H1 (cell line): ENCODE measurements around the gene GIT1. TPM values are rescaled to one million over a fixed set of nuclear protein-coding genes. Genes with fewer than 3 reads are reported as not detected.

Source experiments
- CTCF ChIA-PET: fragments of 300-600 bp; sonication (Branson Sonifier 250); formaldehyde crosslinking; loops from one replicate; lab custom pipeline; 2021; ENCODE audit not compliant: partially characterized antibody; lab: Charles Lee
- POLR2A ChIA-PET: fragments of 300-600 bp; sonication (Branson Sonifier 250); formaldehyde crosslinking; loops from one replicate; lab custom pipeline; 2021; ENCODE audit warnings: inconsistent platforms; ENCODE audit not compliant: partially characterized antibody; lab: Charles Lee
- DNase-seq, 2 experiments: peaks; one replicate each; pipeline versions ENCODE4 v3.0.0 to v3.0.0-alpha.2; 2010 to 2022; ENCODE audit warnings: low spot score in 2 of 2, low read depth in 1 of 2, mixed read lengths in 1 of 2
- FAIRE-seq: peaks from 2 replicates; lab custom pipeline; 2011; peaks lifted over from hg19 to GRCh38; lab: Jason Lieb, UNC
- H2AFZ ChIP-seq: 2 replicates; pipeline ENCODE4 v1.8.1; 2012; ENCODE audit warnings: low read length, inconsistent platforms
- H2AK5ac ChIP-seq: 2 replicates; pipeline ENCODE4 v1.6.1; 2013; ENCODE audit warnings: low read depth, low read length
- H2BK120ac ChIP-seq: replicated peaks from 2 replicates; pipeline ENCODE3; 2013; ENCODE audit warnings: low read depth, low read length, inconsistent platforms
- H2BK12ac ChIP-seq: 2 replicates; pipeline ENCODE4 v1.6.1; 2013; ENCODE audit warnings: low read depth, low read length
- H2BK15ac ChIP-seq: 2 replicates; pipeline ENCODE4 v1.6.1; 2013; ENCODE audit warnings: low read length
- H2BK20ac ChIP-seq: 2 replicates; pipeline ENCODE4 v1.6.1; 2013; ENCODE audit warnings: low read length
- H2BK5ac ChIP-seq: 2 replicates; pipeline ENCODE4 v1.6.1; 2013; ENCODE audit warnings: low read depth, low read length
- H3K14ac ChIP-seq: 2 replicates; pipeline ENCODE4 v1.6.1; 2013; ENCODE audit warnings: inconsistent platforms; ENCODE audit not compliant: insufficient read length
- H3K18ac ChIP-seq: 2 replicates; pipeline ENCODE4 v1.6.1; 2013; ENCODE audit warnings: low read length; ENCODE audit errors: extremely low read depth
- H3K23ac ChIP-seq: 2 replicates; pipeline ENCODE4 v1.6.1; 2013; ENCODE audit warnings: inconsistent platforms; ENCODE audit not compliant: insufficient read length
- H3K23me2 ChIP-seq: 2 replicates; pipeline ENCODE4 v1.6.1; 2013; ENCODE audit warnings: low read depth, low read length
- H3K27ac ChIP-seq: 2 replicates; pipeline ENCODE4 v1.6.1; 2011; ENCODE audit warnings: low read depth, low read length, inconsistent platforms
- H3K27me3 ChIP-seq, 4 experiments: replicated peaks in 1 of 4; 1 replicate in 1 of 4; 2 replicates in 3 of 4; pipeline versions ENCODE4 v1.6.1 to v1.8.1; 2011 to 2013; ENCODE audit warnings: low read length in 3 of 4, mild to moderate bottlenecking in 3 of 4, inconsistent platforms in 2 of 4, mixed read lengths in 2 of 4, moderate library complexity in 1 of 4; ENCODE audit not compliant: control insufficient read depth in 3 of 4, insufficient read depth in 3 of 4; ENCODE audit errors: extremely low read depth in 1 of 4
- H3K36me3 ChIP-seq, 4 experiments: 2 replicates each; pipeline versions ENCODE4 v1.6.1 to v1.8.1; 2011 to 2013; ENCODE audit warnings: mild to moderate bottlenecking in 4 of 4, low read length in 3 of 4, moderate library complexity in 2 of 4, control low read depth in 1 of 4, inconsistent platforms in 1 of 4; ENCODE audit not compliant: insufficient read depth in 4 of 4, control insufficient read depth in 2 of 4
- H3K4ac ChIP-seq: replicated peaks from 2 replicates; pipeline ENCODE3; 2013; ENCODE audit warnings: low read length, low read depth, mixed read lengths, inconsistent platforms; ENCODE audit not compliant: insufficient read length
- H3K4me1 ChIP-seq, 4 experiments: replicated peaks in 1 of 4; 1 replicate in 1 of 4; 2 replicates in 3 of 4; pipeline versions ENCODE4 v1.6.1 to v1.8.1; 2011 to 2013; ENCODE audit warnings: low read length in 3 of 4, inconsistent platforms in 2 of 4, mixed read lengths in 1 of 4; ENCODE audit not compliant: insufficient read depth in 4 of 4, control insufficient read depth in 3 of 4
- H3K4me2 ChIP-seq, 2 experiments: 2 replicates each; pipeline versions ENCODE4 v1.6.1 to v1.8.1; 2011 to 2013; ENCODE audit warnings: low read depth in 2 of 2, low read length in 2 of 2, control low read depth in 1 of 2, inconsistent platforms in 1 of 2, mild to moderate bottlenecking in 1 of 2; ENCODE audit not compliant: insufficient read depth in 1 of 2
- H3K4me3 ChIP-seq, 4 experiments: fragments of 200-600, 300-600 bp in 1 of 4; sonication (generic), shearing (Covaris generic), sonication (Bioruptor Twin) in 1 of 4; 2 replicates each; pipeline versions ENCODE4 v1.5.1 to v1.8.1; 2011 to 2016; ENCODE audit warnings: low read length in 4 of 4, low read depth in 3 of 4, control low read depth in 2 of 4, inconsistent platforms in 2 of 4, mild to moderate bottlenecking in 2 of 4, mixed read lengths in 1 of 4, moderate library complexity in 1 of 4; ENCODE audit not compliant: insufficient read depth in 2 of 4; ENCODE audit errors: extremely low read depth in 1 of 4
- H3K56ac ChIP-seq: replicated peaks from 2 replicates; pipeline ENCODE3; 2013; ENCODE audit warnings: low read depth, mild to moderate bottlenecking, mixed read lengths, low read length, inconsistent platforms; ENCODE audit not compliant: insufficient read length
- H3K79me1 ChIP-seq: 2 replicates; pipeline ENCODE4 v1.6.1; 2013; ENCODE audit warnings: low read depth, low read length, control low read depth
- H3K79me2 ChIP-seq, 2 experiments: 2 replicates each; pipeline versions ENCODE4 v1.6.1 to v1.8.1; 2012 to 2013; ENCODE audit warnings: low read length in 2 of 2, mild to moderate bottlenecking in 2 of 2, inconsistent platforms in 1 of 2; ENCODE audit not compliant: insufficient read depth in 2 of 2, control insufficient read depth in 1 of 2
- H3K9ac ChIP-seq, 4 experiments: replicated peaks in 1 of 4; 1 replicate in 1 of 4; 2 replicates in 3 of 4; pipeline versions ENCODE4 v1.6.1 to v1.8.1; 2011 to 2013; ENCODE audit warnings: low read depth in 3 of 4, low read length in 3 of 4, control low read depth in 2 of 4, mild to moderate bottlenecking in 2 of 4, moderate library complexity in 2 of 4, inconsistent platforms in 1 of 4; ENCODE audit errors: extremely low read depth in 1 of 4
- H3K9me3 ChIP-seq, 2 experiments: 2 replicates each; pipeline versions ENCODE4 v1.6.1 to v1.8.1; 2012 to 2013; ENCODE audit warnings: mild to moderate bottlenecking in 2 of 2, moderate library complexity in 2 of 2, control low read depth in 1 of 2, inconsistent platforms in 1 of 2, low read depth in 1 of 2, low read length in 1 of 2, mixed read lengths in 1 of 2; ENCODE audit not compliant: insufficient read depth in 2 of 2
- H4K20me1 ChIP-seq, 2 experiments: replicated peaks in 1 of 2; 2 replicates each; pipeline versions ENCODE3 to v1.8.1; 2011 to 2013; ENCODE audit warnings: inconsistent platforms in 2 of 2, low read length in 2 of 2, mild to moderate bottlenecking in 1 of 2; ENCODE audit not compliant: insufficient read depth in 2 of 2, control insufficient read depth in 1 of 2
- H4K5ac ChIP-seq: 2 replicates; pipeline ENCODE4 v1.6.1; 2013; ENCODE audit warnings: low read length, low read depth, mixed read lengths, inconsistent platforms; ENCODE audit not compliant: insufficient read length
- H4K8ac ChIP-seq: 2 replicates; pipeline ENCODE4 v1.8.0; 2013; ENCODE audit warnings: mild to moderate bottlenecking, moderate library complexity, low read length, inconsistent platforms; ENCODE audit not compliant: insufficient read depth; ENCODE audit errors: extremely low read depth
- H4K91ac ChIP-seq: replicated peaks from 2 replicates; pipeline ENCODE3; 2013; ENCODE audit warnings: low read length, mixed read lengths, inconsistent platforms; ENCODE audit not compliant: insufficient read length
- CTBP2 ChIP-seq: IDR thresholded peaks from 2 replicates; pipeline ENCODE4 v1.7.0; 2011; ENCODE audit warnings: borderline replicate concordance, mild to moderate bottlenecking, moderate library complexity, mixed read lengths, low read length; ENCODE audit not compliant: insufficient read depth, insufficient read length
- YY1 ChIP-seq: IDR thresholded peaks from 2 replicates; pipeline ENCODE4 v1.6.1; 2011; ENCODE audit warnings: low read depth, mild to moderate bottlenecking, low read length
- WGBS, 2 experiments: shearing (Covaris generic) in 1 of 2; methylation state at CpG; one replicate each; pipeline versions ENCODE4 v1.1.6 to v1.1.7; 2013 to 2015; ENCODE audit warnings: low lambda C conversion rate in 2 of 2, mixed read lengths in 2 of 2, inconsistent platforms in 1 of 2, low coverage in 1 of 2, missing lambda C conversion rate in 1 of 2; ENCODE audit not compliant: insufficient replicate concordance in 2 of 2, insufficient coverage in 1 of 2, insufficient read length in 1 of 2; ENCODE audit errors: extremely low coverage in 1 of 2, missing lambda C conversion rate in 1 of 2; 5-methylcytosine and 5-hydroxymethylcytosine counted together
- polyA plus RNA-seq, 7 experiments: library from polyadenylated mRNA; depleted of rRNA in 3 of 7; stranded (reverse) in 5 of 7; unstranded in 2 of 7; fragments of >200 nt in 5 of 7; fragments of 200-250 nt in 2 of 7; gene quantifications; 1 replicate in 5 of 7; 2 replicates in 1 of 7; 4 replicates in 1 of 7; pipeline versions ENCODE4 v1.2.1 to v1.2.3, GENCODE V29; 2011 to 2013; ENCODE audit warnings: missing spikeins in 2 of 7, mixed read lengths in 2 of 7
- total RNA-seq: library from RNA; stranded (reverse); fragmentation: NEBNext Ultra II Directional; extraction: Animal tissue kit (Norgen Biotek cat#: 25700); gene quantifications from 2 replicates; pipeline ENCODE4 v1.2.1, GENCODE V29; 2021

GIT1 gene
- total and polyA plus RNA-seq, 2 of the 8 experiments (the other 6 are each of a cell fraction or from before 2014, with no cell fraction given) = 62.4 to 63.0 TPM

DNA sequence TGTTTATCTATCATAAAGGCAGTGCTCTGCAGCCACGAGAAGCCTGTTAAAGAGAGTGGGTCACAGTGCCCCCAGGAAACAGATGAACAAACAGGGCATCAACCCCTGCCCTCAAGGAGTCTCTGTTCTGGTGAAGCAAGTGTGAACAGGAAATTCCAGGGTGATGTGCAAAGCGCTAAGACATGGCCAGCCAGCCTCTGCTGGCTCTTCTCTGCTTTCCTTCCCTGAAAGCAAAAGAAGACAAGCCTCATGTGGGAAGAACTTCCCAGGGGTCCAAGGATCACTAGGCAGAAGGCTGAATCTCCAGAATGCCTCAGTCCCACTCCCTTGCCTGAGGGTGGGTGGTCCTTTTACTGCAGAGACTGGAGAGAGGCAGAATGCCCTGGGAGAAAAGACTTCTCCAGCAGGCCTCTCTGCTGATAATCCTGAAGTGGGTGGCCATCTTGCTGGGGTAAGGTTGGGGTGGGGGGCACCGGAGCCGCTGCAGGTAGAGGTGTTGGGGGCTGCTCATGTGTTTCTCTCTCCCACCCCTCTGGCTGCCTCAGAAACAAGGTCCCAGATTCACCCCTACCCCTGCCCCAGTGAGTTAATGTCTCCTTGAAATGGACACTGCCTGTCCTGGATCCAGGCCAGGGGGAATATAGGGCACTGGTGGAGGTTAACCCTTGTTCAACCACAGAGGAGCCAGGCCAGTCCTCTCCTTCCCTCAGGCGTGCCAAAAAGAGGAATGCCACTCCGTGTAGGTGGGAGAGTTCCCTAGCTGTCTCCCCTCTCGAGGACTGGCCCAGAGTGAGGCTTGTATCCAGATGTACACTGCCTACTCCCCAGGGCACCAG is 5.9 kb upstream of the GIT1 start:
- ChIA-PET POLR2A (interaction anchor here (0.9 to 1.7 kb wide), 3 partner anchors 13 to 23 kb away, joined by 4 read pairs; no protein-coding TSS in a partner anchor), CTCF (interaction anchor here (0.9 to 8.1 kb wide), 10 partner anchors 10 to 336 kb away, joined by 3 to 167 read pairs (median 7); partner anchors contain the start of gene TP53I13)
- no peak overlapping the region for H2AK5ac ChIP-seq
- H3K4me2 ChIP-seq = no peak overlapping the region; a peak in 1 of 4 replicates
- TF ChIP-seq YY1 (0 out of 2 replicates have a peak, but pooled peaks have one; percentile 9), CTBP2 (no peak)
- H3K23me2 ChIP-seq = peaks cover 26% of the 10 kb centered on the region
- no peak overlapping the region for H2BK5ac ChIP-seq
- H3K4me1 ChIP-seq = peaks cover 10 to 53% (median 35%) of the 10 kb centered on the region in 4 experiments
- H4K5ac ChIP-seq = no peak overlapping the region
- FAIRE-seq (no peak), DNase-seq (no peak)
- H2BK20ac ChIP-seq = no peak overlapping the region
- WGBS, 2 experiments = 88% methylated on average over 7 of the region's 7 CpGs; no CpG with 5 or more reads in 1 of the 2 experiments
- no peak overlapping the region for H4K8ac ChIP-seq
- H3K27ac ChIP-seq = no peak overlapping the region
- no peak overlapping the region for H3K14ac ChIP-seq
- H3K56ac ChIP-seq = no peak overlapping the region
- H3K4ac ChIP-seq = no peak overlapping the region
- no peak overlapping the region for H4K91ac ChIP-seq
- H2BK12ac ChIP-seq = peak overlapping the region; percentile 19; the same call in 1 of the 2 replicates
- no peak overlapping the region for H2BK15ac ChIP-seq
- no peak overlapping the region for H3K23ac ChIP-seq
- H3K79me2 ChIP-seq = peaks cover 0 to 37% of the 10 kb centered on the region in 2 experiments; a peak in 2 of 4 replicates
- no peak overlapping the region for H2BK120ac ChIP-seq
- no peak overlapping the region for H3K4me3 ChIP-seq
- no peak overlapping the region for H2AFZ ChIP-seq
- no peak overlapping the region for H3K9ac ChIP-seq
- H3K27me3 ChIP-seq = peaks cover 0 to 3% (median 0%) of the 10 kb centered on the region in 4 experiments; a peak in 2 of 7 replicates
- H3K18ac ChIP-seq = no peak overlapping the region
- H4K20me1 ChIP-seq = peaks cover 0 to 19% of the 10 kb centered on the region in 2 experiments
- H3K36me3 ChIP-seq = no peaks in the 10 kb centered on the region
- H3K9me3 ChIP-seq = no peaks in the 10 kb centered on the region
- H3K79me1 ChIP-seq = peaks cover 9% of the 10 kb centered on the region
